ENCODE data around the gene OR51A7.
"Not testable (repeated sequence)": the region's sequence is repeated elsewhere in the genome, so short reads cannot be mapped to it uniquely, and the experiment has no call there.

OR51A7 gene

GRCh38 chr11:4916581-4916980, 13.0 kb downstream of the OR51A7 start:
- no peaks in the 10 kb centered on the region for H3K27me3 Mint-ChIP-seq
- DNase-seq (ENCODE audit: low spot score in 2 of 2) (no peak), ATAC-seq (replicated peaks; ENCODE audit: extremely low read depth, poor library complexity, severe bottlenecking) (no peak)

DNA sequence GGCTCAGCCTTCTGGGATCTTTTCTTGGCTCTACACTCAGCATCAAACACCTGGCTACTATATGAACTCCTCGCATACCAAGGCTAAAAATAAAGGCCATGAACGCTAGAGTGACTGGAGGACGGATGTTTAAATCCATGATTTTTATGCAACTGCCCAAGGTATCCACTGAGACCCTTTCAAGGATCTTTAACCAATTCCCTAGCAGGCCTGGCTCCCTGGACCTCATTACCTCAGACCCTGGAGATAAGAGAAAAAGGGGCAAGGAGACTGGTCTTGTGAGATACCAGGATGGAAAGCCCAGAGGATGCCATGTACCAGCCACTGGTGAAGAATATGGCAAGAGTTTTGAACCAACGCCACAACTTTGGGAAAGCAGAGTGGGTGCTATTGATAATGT, 15.7 kb downstream of the OR51A7 start, which contains the start of gene OR51G2:
TSS of gene OR51G2 (minus strand) at position 101 of the 400 bp plus-strand sequence. CDS start 3,687 bp downstream, outside the sequence.
- no peaks in the 10 kb centered on the region for H3K4me1 Mint-ChIP-seq
- no peak within 1 kb of the TSS for H3K4me3 Mint-ChIP-seq
- no peaks in the 10 kb centered on the region for H3K27me3 Mint-ChIP-seq
- no peaks in the 10 kb centered on the region for H3K9me3 Mint-ChIP-seq
- ATAC-seq (replicated peaks; ENCODE audit: extremely low read depth, poor library complexity, severe bottlenecking) = no peak
- no peaks in the 10 kb centered on the region for H3K36me3 Mint-ChIP-seq (ENCODE audit: insufficient read depth)
- DNase-seq (ENCODE audit: low spot score in 2 of 2) = no peak
- H3K27ac Mint-ChIP-seq (ENCODE audit: low read depth) = no peak within 1 kb of the TSS

More at GRCh38 chr11:4916581-4916980, 13.0 kb downstream of the OR51A7 start:
- H3K9me3 Mint-ChIP-seq = no peaks in the 10 kb centered on the region
- no peak overlapping the region for H3K27ac Mint-ChIP-seq (ENCODE audit: low read depth)
- peaks cover 1% of the 10 kb centered on the region for H3K36me3 Mint-ChIP-seq (ENCODE audit: insufficient read depth)
- H3K4me3 Mint-ChIP-seq = no peak overlapping the region
- H3K4me1 Mint-ChIP-seq = no peaks in the 10 kb centered on the region

DNA sequence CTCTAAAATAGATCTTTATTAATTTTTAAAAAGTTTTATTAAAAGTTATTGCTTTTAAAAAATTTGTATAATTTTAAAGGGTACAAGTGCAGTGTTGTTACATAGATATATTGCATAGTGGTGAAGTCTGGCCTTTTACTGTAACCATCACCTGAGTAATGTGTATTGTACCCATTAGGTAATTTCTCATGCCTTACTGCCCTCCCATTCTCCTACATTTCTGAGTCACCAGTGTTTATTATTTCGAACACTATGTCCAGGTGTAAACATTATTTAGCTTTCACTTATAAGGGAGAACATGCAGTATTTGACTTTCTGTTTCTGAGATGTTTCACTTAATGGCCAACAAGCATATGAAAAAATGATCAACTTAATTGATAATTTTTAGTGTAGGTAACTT, 18.2 kb downstream of the OR51A7 start:
- ATAC-seq (replicated peaks; ENCODE audit: extremely low read depth, poor library complexity, severe bottlenecking) = no peak
- no peaks in the 10 kb centered on the region for H3K9me3 Mint-ChIP-seq
- no peak overlapping the region for H3K4me3 Mint-ChIP-seq
- no peaks in the 10 kb centered on the region for H3K27me3 Mint-ChIP-seq
- no peak for DNase-seq (ENCODE audit: low spot score in 2 of 2)
- no peaks in the 10 kb centered on the region for H3K36me3 Mint-ChIP-seq (ENCODE audit: insufficient read depth)
- H3K27ac Mint-ChIP-seq (ENCODE audit: low read depth) = no peak overlapping the region
- H3K4me1 Mint-ChIP-seq = no peaks in the 10 kb centered on the region

- Mint-ChIP-seq H3K4me1 (no peaks in the 10 kb centered on the region), H3K27ac (ENCODE audit: low read depth) (no peak overlapping the region), H3K27me3 (no peaks in the 10 kb centered on the region), H3K4me3 (no peak overlapping the region), H3K9me3 (no peaks in the 10 kb centered on the region), H3K36me3 (ENCODE audit: insufficient read depth) (no peaks in the 10 kb centered on the region)
- ATAC-seq (replicated peaks; ENCODE audit: extremely low read depth, poor library complexity, severe bottlenecking) (no peak), DNase-seq (ENCODE audit: low spot score in 2 of 2) (no peak)
These were observed 18.7 kb downstream of the OR51A7 start for GRCh38 chr11:4922304-4922703.

GRCh38 chr11:4924239-4924638, 20.7 kb downstream of the OR51A7 start, which contains the start of gene OR51G1:
Gene OR51G1 (minus strand): TSS chr11:4924339. CDS start chr11:4924339, 0 bp downstream.
- no peak within 1 kb of the TSS for H3K27ac Mint-ChIP-seq (ENCODE audit: low read depth)
- no peaks in the 10 kb centered on the region for H3K9me3 Mint-ChIP-seq
- no peaks in the 10 kb centered on the region for H3K4me1 Mint-ChIP-seq
- H3K4me3 Mint-ChIP-seq = no peak within 1 kb of the TSS
- DNase-seq (ENCODE audit: low spot score in 2 of 2) (no peak), ATAC-seq (replicated peaks; ENCODE audit: extremely low read depth, poor library complexity, severe bottlenecking) (no peak)
- H3K36me3 Mint-ChIP-seq (ENCODE audit: insufficient read depth) = no peaks in the 10 kb centered on the region
- no peaks in the 10 kb centered on the region for H3K27me3 Mint-ChIP-seq

- H3K36me3 Mint-ChIP-seq (ENCODE audit: insufficient read depth) = no peaks in the 10 kb centered on the region
- no peak overlapping the region for H3K27ac Mint-ChIP-seq (ENCODE audit: low read depth)
- H3K9me3 Mint-ChIP-seq = no peaks in the 10 kb centered on the region
- no peak overlapping the region for H3K4me3 Mint-ChIP-seq
- H3K27me3 Mint-ChIP-seq = no peaks in the 10 kb centered on the region
- no peaks in the 10 kb centered on the region for H3K4me1 Mint-ChIP-seq
- no peak for DNase-seq (ENCODE audit: low spot score in 2 of 2)
- no peak for ATAC-seq (replicated peaks; ENCODE audit: extremely low read depth, poor library complexity, severe bottlenecking)
These were observed 23.0 kb downstream of the OR51A7 start for GRCh38 chr11:4926608-4927007.

- Mint-ChIP-seq H3K36me3 (ENCODE audit: insufficient read depth) (no peaks in the 10 kb centered on the region), H3K9me3 (peaks cover 5% of the 10 kb centered on the region), H3K27me3 (peaks cover 9% of the 10 kb centered on the region), H3K4me3 (no peak overlapping the region), H3K27ac (ENCODE audit: low read depth) (no peak overlapping the region), H3K4me1 (no peaks in the 10 kb centered on the region)
- no peak for DNase-seq (ENCODE audit: low spot score in 2 of 2)
- ATAC-seq (replicated peaks; ENCODE audit: extremely low read depth, poor library complexity, severe bottlenecking) = no peak
These were observed 29.2 kb downstream of the OR51A7 start for GRCh38 chr11:4932751-4933150.

- Mint-ChIP-seq H3K36me3 (ENCODE audit: insufficient read depth) (peaks cover 3% of the 10 kb centered on the region), H3K4me1 (no peaks in the 10 kb centered on the region), H3K27me3 (peaks cover 11% of the 10 kb centered on the region), H3K27ac (ENCODE audit: low read depth) (no peak overlapping the region), H3K4me3 (no peak overlapping the region), H3K9me3 (peaks cover 7% of the 10 kb centered on the region)
- ATAC-seq (replicated peaks; ENCODE audit: extremely low read depth, poor library complexity, severe bottlenecking) = no peak
- DNase-seq (ENCODE audit: low spot score in 2 of 2) = no peak
These were observed 33.2 kb downstream of the OR51A7 start for GRCh38 chr11:4936745-4937144.

GRCh38 chr11:4947505-4947904, 43.9 kb downstream of the OR51A7 start, which contains the start of gene OR51A4:
Gene OR51A4 (minus strand): TSS chr11:4947605. CDS start chr11:4947100, 505 bp downstream.
- ATAC-seq (replicated peaks; ENCODE audit: extremely low read depth, poor library complexity, severe bottlenecking) = no peak
- Mint-ChIP-seq H3K27me3 (no peaks in the 10 kb centered on the region), H3K36me3 (ENCODE audit: insufficient read depth) (no peaks in the 10 kb centered on the region), H3K27ac (ENCODE audit: low read depth) (no peak within 1 kb of the TSS), H3K9me3 (no peaks in the 10 kb centered on the region), H3K4me1 (no peaks in the 10 kb centered on the region), H3K4me3 (no peak within 1 kb of the TSS)
- no peak for DNase-seq (ENCODE audit: low spot score in 2 of 2)

DNA sequence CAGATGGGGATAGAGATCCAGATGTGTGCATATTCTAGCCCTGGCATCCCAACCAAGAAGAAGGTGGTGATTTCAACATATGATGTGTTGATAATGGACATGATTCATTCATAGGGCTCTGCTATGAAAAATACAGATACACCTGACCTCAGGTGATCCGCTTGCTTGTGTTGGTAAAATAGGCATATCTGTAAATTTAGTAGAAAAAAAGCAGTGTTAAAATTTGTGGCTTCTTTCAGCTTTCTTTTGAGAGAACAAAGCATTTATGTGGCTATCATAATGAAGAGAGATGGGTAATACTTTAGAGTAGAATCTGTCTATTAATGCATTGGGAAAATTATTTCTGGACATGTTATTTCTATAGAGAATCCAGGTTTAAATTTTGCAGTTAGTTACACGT, 52.0 kb downstream of the OR51A7 start, which contains the start of gene OR51A2:
TSS of gene OR51A2 (minus strand) at position 101 of the 400 bp plus-strand sequence. CDS start at position 101, 0 bp downstream.
- H3K27ac Mint-ChIP-seq (ENCODE audit: low read depth); H3K36me3 Mint-ChIP-seq (ENCODE audit: insufficient read depth); ATAC-seq (replicated peaks; ENCODE audit: extremely low read depth, poor library complexity, severe bottlenecking): not testable (repeated sequence)

GRCh38 chr11:4957396-4957795, 53.8 kb downstream of the OR51A7 start:
- ATAC-seq (replicated peaks; ENCODE audit: extremely low read depth, poor library complexity, severe bottlenecking) = no peak
- no peak overlapping the region for H3K4me3 Mint-ChIP-seq

More for the DNA sequence above, 52.0 kb downstream of the OR51A7 start, which contains the start of gene OR51A2:
- not testable (repeated sequence) for H3K9me3 Mint-ChIP-seq; DNase-seq (ENCODE audit: low spot score in 2 of 2); H3K27me3 Mint-ChIP-seq; H3K4me1 Mint-ChIP-seq; H3K4me3 Mint-ChIP-seq

More at GRCh38 chr11:4957396-4957795, 53.8 kb downstream of the OR51A7 start:
- Mint-ChIP-seq H3K27ac (ENCODE audit: low read depth) (no peak overlapping the region), H3K36me3 (ENCODE audit: insufficient read depth) (no peaks in the 10 kb centered on the region), H3K27me3 (no peaks in the 10 kb centered on the region), H3K9me3 (no peaks in the 10 kb centered on the region), H3K4me1 (no peaks in the 10 kb centered on the region)
- DNase-seq (ENCODE audit: low spot score in 2 of 2) = no peak
